NT2/D1 (cell line): ENCODE measurements around the gene MATCAP1.

Experiments
- DNase-seq: peaks from one replicate; pipeline ENCODE4 v3.0.0-alpha.2; 2011; ENCODE audit warnings: low read depth, low spot score
- H3K27me3 ChIP-seq: 2 replicates; pipeline ENCODE4 v1.6.0; 2011; ENCODE audit warnings: mild to moderate bottlenecking; ENCODE audit not compliant: insufficient read length, insufficient read depth
- H3K36me3 ChIP-seq: 2 replicates; pipeline ENCODE4 v1.6.1; 2011; ENCODE audit warnings: mild to moderate bottlenecking, low read length, mixed read lengths; ENCODE audit not compliant: insufficient read depth, insufficient read length
- H3K4me1 ChIP-seq: 2 replicates; pipeline ENCODE4 v1.5.1; 2011; ENCODE audit not compliant: insufficient read depth, insufficient read length
- H3K4me3 ChIP-seq: 2 replicates; pipeline ENCODE4 v1.5.1; 2011; ENCODE audit warnings: low read depth; ENCODE audit not compliant: insufficient read length
- H3K9ac ChIP-seq: 2 replicates; pipeline ENCODE4 v1.6.0; 2011; ENCODE audit warnings: low read depth; ENCODE audit not compliant: insufficient read length
- H3K9me3 ChIP-seq: 2 replicates; pipeline ENCODE4 v1.5.1; 2011; ENCODE audit warnings: mild to moderate bottlenecking, low read length; ENCODE audit not compliant: insufficient read depth
- SUZ12 ChIP-seq: IDR thresholded peaks from 2 replicates; pipeline ENCODE4 v1.6.1; 2011; ENCODE audit not compliant: insufficient read length, insufficient read depth; ENCODE audit errors: extremely low read depth
- YY1 ChIP-seq: IDR thresholded peaks from 2 replicates; pipeline ENCODE4 v1.6.1; 2011; ENCODE audit not compliant: insufficient read length, insufficient read depth
- ZNF274 ChIP-seq: IDR thresholded peaks from 2 replicates; pipeline ENCODE4 v1.6.1; 2011; ENCODE audit warnings: mild to moderate bottlenecking, low read depth, low read length

Gene MATCAP1

GRCh38 chr16:67166598-67167168 lies 17.1 kb downstream of the MATCAP1 start:
- Histone ChIP-seq H3K9me3 (no peaks in the 10 kb centered on the region), H3K4me1 (peaks cover 12% of the 10 kb centered on the region), H3K9ac (no peak overlapping the region), H3K36me3 (no peaks in the 10 kb centered on the region), H3K27me3 (peaks cover 82% of the 10 kb centered on the region), H3K4me3 (no peak overlapping the region)
- DNase-seq, result no peak
- TF ChIP-seq YY1 (no peak), ZNF274 (no peak), SUZ12 (no peak)

GRCh38 chr16:67166110-67166547 lies 17.6 kb downstream of the MATCAP1 start:
- TF ChIP-seq ZNF274 (no peak), SUZ12 (no peak), YY1 (no peak)
- peaks cover 84% of the 10 kb centered on the region for H3K27me3 ChIP-seq
- H3K4me1 ChIP-seq, result peaks cover 14% of the 10 kb centered on the region
- H3K9me3 ChIP-seq, result no peaks in the 10 kb centered on the region
- no peak for DNase-seq
- H3K36me3 ChIP-seq, result no peaks in the 10 kb centered on the region
- H3K4me3 ChIP-seq, result no peak overlapping the region
- no peak overlapping the region for H3K9ac ChIP-seq

GRCh38 chr16:67165121-67166078 lies 18.4 kb downstream of the MATCAP1 start:
- Histone ChIP-seq H3K9me3 (no peaks in the 10 kb centered on the region), H3K36me3 (no peaks in the 10 kb centered on the region), H3K4me1 (peaks cover 14% of the 10 kb centered on the region), H3K9ac (peak overlapping the region; percentile 39), H3K27me3 (peaks cover 90% of the 10 kb centered on the region), H3K4me3 (peak overlapping the region; percentile 3)
- no peak for TF ChIP-seq YY1
- no peak for TF ChIP-seq ZNF274
- TF ChIP-seq SUZ12, result no peak
- no peak for DNase-seq

GRCh38 chr16:67164599-67165061 lies 19.1 kb downstream of the MATCAP1 start, which contains the start of gene HSF4:
HSF4 (plus strand) TSS chr16:67164745; CDS start chr16:67164812, 67 bp downstream.
- Histone ChIP-seq H3K27me3 (peaks cover 98% of the 10 kb centered on the region), H3K36me3 (no peaks in the 10 kb centered on the region), H3K4me3 (peak within 1 kb of the TSS; percentile 47), H3K4me1 (peaks cover 14% of the 10 kb centered on the region), H3K9ac (peak within 1 kb of the TSS; percentile 76), H3K9me3 (no peaks in the 10 kb centered on the region)
- TF ChIP-seq ZNF274, result no peak
- no peak for DNase-seq

GRCh38 chr16:67163999-67164558 lies 19.7 kb downstream of the MATCAP1 start:
- no peak for DNase-seq
- peak overlapping the region; percentile 76 for H3K9ac ChIP-seq
- H3K9me3 ChIP-seq, result no peaks in the 10 kb centered on the region
- H3K4me1 ChIP-seq, result peaks cover 14% of the 10 kb centered on the region
- H3K4me3 ChIP-seq, result peak overlapping the region; percentile 47
- no peaks in the 10 kb centered on the region for H3K36me3 ChIP-seq
- peaks cover 98% of the 10 kb centered on the region for H3K27me3 ChIP-seq
- TF ChIP-seq ZNF274, result no peak
- TF ChIP-seq SUZ12, result peak; percentile 30
- TF ChIP-seq YY1, result no peak

GRCh38 chr16:67163164-67163998 lies 20.4 kb downstream of the MATCAP1 start:
- Histone ChIP-seq H3K4me3 (peak overlapping the region; percentile 47), H3K27me3 (peaks cover 98% of the 10 kb centered on the region), H3K9ac (peak overlapping the region; percentile 76), H3K4me1 (peaks cover 14% of the 10 kb centered on the region), H3K9me3 (no peaks in the 10 kb centered on the region), H3K36me3 (no peaks in the 10 kb centered on the region)
- DNase-seq, result no peak
- TF ChIP-seq SUZ12 (peak; percentile 96), ZNF274 (no peak)
